Esophagus mucosa (tissue), 1 donor: ENCODE measurements around the gene RNASE3. TPM values are rescaled to one million over a fixed set of nuclear protein-coding genes. Genes with fewer than 3 reads are reported as not detected.
"Not testable (repeated sequence)": the region's sequence is repeated elsewhere in the genome, so short reads cannot be mapped to it uniquely, and the experiment has no call there.

Experiments used
- ATAC-seq: fragments of 200-7000 bp; cut with Tn5 transposase; one replicate; pipeline ENCODE4 v1.9.1; 2020
- total RNA-seq: library from RNA; stranded (reverse); gene quantifications from one replicate; pipeline ENCODE4 v1.2.4, GENCODE V29; 2023
- donor health status: DM: yes; HTN: yes; CAD: no.

RNASE3 gene
- total RNA-seq, 1 donor from 2014 or later = not detected

DNA sequence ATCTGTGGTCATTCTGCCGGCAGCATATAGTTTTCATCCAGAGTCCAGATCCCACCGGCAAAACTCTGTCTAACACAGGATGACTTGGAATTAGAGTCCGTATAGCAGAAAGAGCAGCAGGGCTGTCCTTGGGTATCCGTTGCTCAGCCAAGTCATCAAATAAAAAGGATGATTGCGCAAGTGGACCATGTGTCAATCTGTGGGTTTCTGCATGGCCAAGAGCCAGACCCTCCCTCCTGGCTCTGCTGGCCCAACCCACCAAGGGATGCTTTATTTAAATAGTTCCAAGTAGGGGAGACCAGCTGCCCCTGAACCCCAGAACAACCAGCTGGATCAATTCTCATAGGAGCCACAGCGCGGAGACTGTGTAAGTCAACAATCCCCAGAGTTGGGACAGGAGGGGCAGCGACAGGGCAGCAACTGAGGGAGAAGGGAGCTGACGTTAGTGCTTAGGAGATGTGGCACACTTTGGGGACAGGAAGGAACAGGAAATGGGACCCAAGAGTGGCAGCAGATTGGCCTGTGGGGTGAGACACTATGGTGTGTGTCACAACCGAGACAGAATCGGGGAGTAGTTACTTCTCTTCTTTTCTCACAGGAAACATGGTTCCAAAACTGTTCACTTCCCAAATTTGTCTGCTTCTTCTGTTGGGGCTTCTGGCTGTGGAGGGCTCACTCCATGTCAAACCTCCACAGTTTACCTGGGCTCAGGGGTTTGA lies 28.0 kb downstream of the RNASE3 start:
- ATAC-seq = not testable (repeated sequence)

DNA sequence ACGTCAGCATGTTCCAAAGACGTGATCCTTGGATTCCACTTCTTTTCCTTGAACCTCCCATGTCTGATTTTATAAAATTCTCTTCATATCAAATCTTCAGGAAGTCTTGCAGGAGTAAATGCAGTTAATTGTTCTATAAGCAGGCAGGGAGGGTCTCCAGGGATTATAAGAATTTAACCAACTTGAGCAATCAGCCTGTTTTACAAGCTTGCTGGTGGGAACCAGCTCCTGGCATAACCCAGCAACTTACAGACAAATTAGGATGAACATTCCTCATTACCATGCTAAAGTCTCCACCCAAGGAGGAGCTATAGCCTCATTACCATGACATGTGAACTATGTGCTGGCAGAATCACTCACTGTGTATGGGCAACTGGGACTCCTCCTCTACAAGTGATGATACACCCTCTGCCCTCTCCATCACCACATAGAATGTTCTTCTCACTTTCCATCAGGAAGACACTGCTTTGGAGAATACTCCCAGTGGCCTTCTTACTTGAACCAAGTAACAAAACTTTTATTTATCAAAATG lies 32.6 kb downstream of the RNASE3 start:
- ATAC-seq = not testable (repeated sequence)

DNA sequence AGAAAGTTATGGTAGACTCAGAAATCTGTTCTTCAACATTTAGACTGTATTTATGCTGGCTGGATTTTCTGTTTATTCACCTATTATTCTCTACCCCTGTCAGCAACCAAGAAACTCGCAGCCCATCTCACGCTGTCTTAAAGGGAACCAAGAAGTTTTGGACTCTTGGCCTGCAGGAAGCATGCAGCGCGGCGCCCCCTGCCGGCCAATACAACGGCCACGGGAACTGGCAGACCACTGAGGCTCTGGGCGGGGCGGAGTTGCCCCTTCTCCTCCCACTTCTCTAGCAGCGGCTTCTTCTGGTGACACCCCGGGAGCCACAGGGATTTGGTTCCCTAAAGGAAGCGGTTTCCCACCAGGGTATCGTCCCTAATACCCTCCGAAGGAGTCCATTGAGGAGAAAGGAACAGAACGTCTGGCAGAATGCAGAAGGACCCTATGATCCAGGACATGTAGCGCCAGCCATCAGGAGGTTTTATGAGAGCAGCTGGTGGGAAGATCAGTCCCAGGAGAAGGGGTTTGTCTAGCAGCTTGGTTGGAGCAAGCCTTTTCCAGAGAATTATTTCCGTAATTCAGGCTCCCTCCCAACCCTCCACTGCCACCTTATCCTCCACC lies 43.1 kb downstream of the RNASE3 start:
- ATAC-seq = no peak

DNA sequence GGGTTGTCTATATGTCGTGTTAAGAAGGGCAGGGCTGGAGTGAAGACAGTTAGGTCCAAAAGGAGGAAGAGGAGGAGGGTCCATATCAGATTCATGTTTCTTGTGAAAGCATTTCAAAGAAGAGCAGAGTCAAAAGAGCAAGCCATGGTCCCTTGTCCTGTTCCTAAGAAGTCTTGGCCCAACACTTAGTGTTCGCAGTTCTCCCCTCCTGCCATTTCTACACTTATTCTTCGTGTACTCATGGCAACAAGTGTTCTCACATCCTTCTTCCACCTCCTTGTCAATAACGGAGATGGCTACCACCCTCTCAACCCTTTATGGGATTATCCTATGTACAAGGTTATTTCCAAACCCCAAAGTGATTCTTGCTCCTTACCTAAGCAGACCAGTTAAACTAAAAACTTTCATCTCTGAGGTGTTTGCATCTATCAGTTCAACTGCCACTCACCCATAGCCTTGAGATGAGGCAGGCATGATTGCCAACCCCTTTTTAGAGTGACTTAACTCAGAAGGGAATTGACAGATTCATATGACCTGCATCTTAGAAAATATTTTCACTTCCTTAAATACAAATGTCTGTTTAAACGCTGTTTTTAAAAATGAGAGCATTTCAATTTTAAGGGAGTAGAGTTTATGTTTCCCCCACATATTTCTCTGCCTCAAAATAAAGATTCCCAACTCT lies 44.3 kb downstream of the RNASE3 start:
- no peak for ATAC-seq

Other genes starting within 250 kb of the RNASE3 start
- gene OR6S1, start 249.7 kb upstream of the RNASE3 start, total RNA-seq = not detected
- gene RNASE4, start 206.8 kb upstream of the RNASE3 start, total RNA-seq = 1.7 TPM
- gene ANG, start 202.6 kb upstream of the RNASE3 start, total RNA-seq = 2.3 TPM
- gene EDDM3A, start 145.5 kb upstream of the RNASE3 start, total RNA-seq = not detected
- not detected for gene EDDM3B, start 123.0 kb upstream of the RNASE3 start, total RNA-seq
- 0.40 TPM for gene RNASE6, start 110.1 kb upstream of the RNASE3 start, total RNA-seq
- 8.6 TPM for gene RNASE1, start 88.5 kb upstream of the RNASE3 start, total RNA-seq
- gene RNASE2, start 64.1 kb downstream of the RNASE3 start, total RNA-seq = not detected
- 37.8 TPM for gene METTL17, start 98.6 kb downstream of the RNASE3 start, total RNA-seq
- 15.7 TPM for gene SLC39A2, start 107.9 kb downstream of the RNASE3 start, total RNA-seq
- 54.7 TPM for gene NDRG2, start 133.7 kb downstream of the RNASE3 start, total RNA-seq
- gene TPPP2, start 138.8 kb downstream of the RNASE3 start, total RNA-seq = not detected
- gene RNASE13, start 143.4 kb downstream of the RNASE3 start, total RNA-seq = not detected
- gene RNASE7, start 151.0 kb downstream of the RNASE3 start, total RNA-seq = 2.7 TPM
- gene RNASE8, start 166.4 kb downstream of the RNASE3 start, total RNA-seq = not detected
- 2.3 TPM for gene ARHGEF40, start 178.9 kb downstream of the RNASE3 start, total RNA-seq
- gene ZNF219, start 207.3 kb downstream of the RNASE3 start, total RNA-seq = 40.4 TPM
- gene TMEM253, start 209.7 kb downstream of the RNASE3 start, total RNA-seq = 1.6 TPM